Stimulated activated CD4-positive, alpha-beta T cell treated with anti-CD3 and anti-CD28 coated beads, Interleukin-15, amount 100 ng/mL, for 24 hours (primary cell): Measurements from ENCODE around the gene AGAP2.
A peak's percentile ranks its signal among the peaks of the same experiment; 100 is the strongest.

Experiments
- DNase-seq: peaks from one replicate; pipeline ENCODE4 v3.0.0-alpha.2; 2020

Gene AGAP2

GRCh38 chr12:57751788-57752667 is 13.5 kb upstream of the AGAP2 start, which contains the start of gene CDK4:
Gene CDK4, minus strand, starts transcription at chr12:57752310. Its CDS starts 593 bp downstream, at chr12:57751717.
- peak; percentile 99 for DNase-seq

GRCh38 chr12:57751432-57751787 is 12.9 kb upstream of the AGAP2 start:
- no peak for DNase-seq

GRCh38 chr12:57750561-57751431 is 12.3 kb upstream of the AGAP2 start:
- no peak for DNase-seq

- DNase-seq = no peak
Observed at GRCh38 chr12:57749061-57749460, 10.5 kb upstream of the AGAP2 start.

- no peak for DNase-seq
Observed at GRCh38 chr12:57746025-57746424, 7.5 kb upstream of the AGAP2 start.

GRCh38 chr12:57745485-57745881 is 6.9 kb upstream of the AGAP2 start:
- no peak for DNase-seq

GRCh38 chr12:57744777-57745484 is 6.4 kb upstream of the AGAP2 start, which contains the start of gene TSPAN31:
Gene TSPAN31, plus strand, starts transcription at chr12:57745039. Its CDS starts 116 bp downstream, at chr12:57745155.
- DNase-seq = peak; percentile 98

- peak; percentile 80 for DNase-seq
Observed at GRCh38 chr12:57744194-57744776, 5.7 kb upstream of the AGAP2 start.

- no peak for DNase-seq
Observed at GRCh38 chr12:57743769-57744168, 5.2 kb upstream of the AGAP2 start.

- peak; percentile 88 for DNase-seq
Observed at GRCh38 chr12:57741844-57742738, 3.5 kb upstream of the AGAP2 start.

GRCh38 chr12:57741413-57741789 is 2.9 kb upstream of the AGAP2 start:
- no peak for DNase-seq

GRCh38 chr12:57740656-57741412 is 2.3 kb upstream of the AGAP2 start:
- DNase-seq = peak; percentile 83

- no peak for DNase-seq
Observed at GRCh38 chr12:57739914-57740538, 1.5 kb upstream of the AGAP2 start.

- DNase-seq = no peak
Observed at GRCh38 chr12:57739387-57739786, 845 bp upstream of the AGAP2 start.

GRCh38 chr12:57737467-57738460 is 778 bp downstream of the AGAP2 start:
- DNase-seq = no peak

GRCh38 chr12:57736741-57737466 is 1.6 kb downstream of the AGAP2 start:
- DNase-seq = no peak

- no peak for DNase-seq
Observed at GRCh38 chr12:57735952-57736740, 2.4 kb downstream of the AGAP2 start.
